ENCODE data around the gene KRT84. TPM values are rescaled to one million over a fixed set of nuclear protein-coding genes. Genes with fewer than 3 reads are reported as not detected.
"Not testable (repeated sequence)": the region's sequence is repeated elsewhere in the genome, so short reads cannot be mapped to it uniquely, and the experiment has no call there.

KRT84 gene
- total RNA-seq, 1 donor from 2014 or later = 0.10 TPM

DNA sequence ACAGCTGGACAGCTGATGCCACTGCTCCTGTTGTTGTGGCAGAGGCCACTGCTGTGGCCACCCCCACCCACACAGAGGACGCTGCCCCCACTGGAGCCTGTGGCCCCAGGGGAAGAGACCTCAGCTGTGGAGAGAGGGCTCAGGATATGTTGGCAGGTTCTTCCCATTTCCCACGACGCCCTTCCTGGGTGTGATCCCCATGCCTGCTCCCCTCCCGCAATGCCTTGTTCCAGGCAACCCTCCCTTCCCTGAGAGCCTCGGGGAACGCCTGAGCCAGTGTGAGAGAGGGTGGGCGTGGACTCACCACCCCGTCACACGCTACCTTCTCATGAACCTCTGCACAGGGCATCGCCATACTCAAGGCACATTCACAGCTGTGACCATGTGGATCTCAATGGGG is 26.4 kb upstream of the KRT84 start:
- DNase-seq = no peak

DNA sequence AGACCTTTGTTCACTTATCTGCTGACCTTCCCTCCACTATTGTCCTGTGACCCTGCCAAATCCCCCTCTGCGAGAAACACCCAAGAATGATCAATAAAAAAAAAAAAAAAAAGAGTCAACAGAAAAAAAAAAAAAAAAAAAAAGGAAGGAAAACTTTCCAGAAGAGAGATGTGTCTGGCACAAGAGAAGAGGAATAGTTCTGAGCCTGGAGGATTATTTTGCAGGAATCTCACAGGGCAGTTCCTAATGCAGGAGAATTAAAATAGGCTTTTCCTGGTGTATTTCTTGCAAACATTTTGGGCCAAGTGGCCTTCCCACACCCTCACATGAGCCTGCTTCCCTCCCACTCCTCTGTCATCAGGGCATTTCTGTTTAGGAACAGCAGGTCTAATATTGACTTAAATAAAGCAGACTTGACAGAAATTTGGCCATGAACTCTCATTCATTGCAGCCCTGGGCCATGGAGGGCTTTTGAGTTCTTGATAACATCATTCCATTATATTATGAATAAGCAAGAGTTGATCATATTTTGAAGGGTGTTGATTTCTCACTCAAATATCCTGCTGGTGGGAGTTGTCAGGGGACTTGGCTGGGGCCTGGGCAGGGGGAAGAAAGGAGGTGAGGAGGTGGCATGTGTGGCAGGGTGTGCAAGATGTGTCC is 25.3 kb upstream of the KRT84 start:
- not testable (repeated sequence) for DNase-seq

DNA sequence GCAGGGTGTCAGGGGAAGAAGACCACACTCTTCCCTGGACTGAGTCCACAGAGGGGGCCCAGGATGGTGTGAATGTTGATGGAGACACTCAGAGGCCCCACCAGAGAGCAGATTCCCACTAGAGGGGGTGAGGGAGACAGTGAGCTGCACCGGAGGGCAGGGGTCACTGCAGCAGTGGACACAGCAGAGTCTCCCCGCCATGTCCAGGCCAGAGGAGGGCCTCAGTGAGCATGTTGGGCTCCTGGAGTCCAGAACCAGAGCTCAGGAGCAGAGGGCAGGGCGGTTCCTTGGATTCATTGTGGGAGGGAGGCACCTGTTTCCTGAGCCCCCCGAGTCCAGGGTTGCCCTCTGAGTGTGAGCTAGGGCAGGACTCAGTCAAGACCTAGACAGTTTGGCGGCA is 22.5 kb upstream of the KRT84 start:
- no peak for DNase-seq

DNA sequence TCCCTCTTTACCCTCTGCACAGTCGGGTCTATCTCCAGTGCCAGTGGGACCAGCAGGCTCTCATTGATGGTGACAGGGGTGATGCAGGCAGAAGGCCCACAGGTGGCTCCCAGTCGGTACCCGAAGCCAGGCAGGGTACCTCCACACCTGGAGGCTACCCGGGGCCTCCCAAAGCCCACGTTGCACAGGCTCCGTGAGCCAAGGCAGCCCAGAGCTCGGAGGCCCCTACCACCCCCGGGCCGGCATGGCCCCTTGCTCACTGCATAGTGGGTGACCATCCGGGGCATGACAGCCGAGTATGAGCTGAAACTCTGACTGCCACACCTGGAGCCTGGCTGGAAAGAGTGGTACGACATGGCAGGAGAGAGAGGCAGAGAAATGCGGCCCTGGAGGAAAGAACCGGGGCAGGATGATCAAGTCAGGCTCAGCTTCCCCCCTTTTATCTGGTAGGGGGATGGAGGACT is 20.5 kb upstream of the KRT84 start, which contains the start of gene KRT82:
Gene KRT82, minus strand, starts transcription at position 414 of the 464 bp plus-strand sequence. Its CDS starts 58 bp downstream, at position 356.
- DNase-seq = no peak

DNA sequence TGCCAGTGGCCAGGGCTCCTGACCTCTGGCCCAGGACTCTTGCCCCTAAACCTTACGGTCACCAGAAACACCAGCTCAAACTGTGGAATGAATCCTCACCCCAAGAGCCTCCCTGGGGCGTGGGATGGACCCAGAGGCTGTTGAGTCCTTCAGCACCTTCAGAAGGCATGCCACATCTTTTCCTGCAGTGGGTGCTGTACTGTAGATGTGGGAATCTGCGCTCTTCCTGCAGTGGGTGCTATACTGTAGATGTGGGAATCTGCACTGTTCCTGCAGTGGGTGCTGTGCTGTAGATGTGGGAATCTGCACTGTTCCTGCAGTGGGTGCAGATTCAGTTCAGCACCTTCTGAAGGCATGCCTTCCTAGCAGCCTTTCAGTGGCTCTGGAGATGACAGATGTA is 19.5 kb upstream of the KRT84 start:
- DNase-seq = no peak

DNA sequence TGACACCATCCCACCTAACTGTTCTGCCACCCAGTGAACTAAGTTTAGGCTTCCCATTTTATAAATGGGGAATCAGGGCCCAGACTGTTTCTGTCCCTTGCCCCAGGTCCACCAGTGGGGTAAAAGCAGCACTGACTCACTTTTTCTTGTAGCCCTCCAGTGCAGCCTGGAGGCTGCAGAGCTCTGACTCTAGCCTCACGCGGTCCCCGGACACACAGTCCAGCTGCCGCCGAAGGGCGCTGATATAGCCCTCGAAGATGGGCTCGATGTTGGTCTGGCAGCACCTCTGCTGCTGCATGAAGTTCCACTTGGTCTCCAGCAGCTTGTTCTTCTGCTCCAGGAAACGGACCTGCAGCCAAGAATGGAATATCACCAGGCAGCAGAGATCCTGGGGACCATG is 18.1 kb upstream of the KRT84 start:
- DNase-seq = no peak

DNA sequence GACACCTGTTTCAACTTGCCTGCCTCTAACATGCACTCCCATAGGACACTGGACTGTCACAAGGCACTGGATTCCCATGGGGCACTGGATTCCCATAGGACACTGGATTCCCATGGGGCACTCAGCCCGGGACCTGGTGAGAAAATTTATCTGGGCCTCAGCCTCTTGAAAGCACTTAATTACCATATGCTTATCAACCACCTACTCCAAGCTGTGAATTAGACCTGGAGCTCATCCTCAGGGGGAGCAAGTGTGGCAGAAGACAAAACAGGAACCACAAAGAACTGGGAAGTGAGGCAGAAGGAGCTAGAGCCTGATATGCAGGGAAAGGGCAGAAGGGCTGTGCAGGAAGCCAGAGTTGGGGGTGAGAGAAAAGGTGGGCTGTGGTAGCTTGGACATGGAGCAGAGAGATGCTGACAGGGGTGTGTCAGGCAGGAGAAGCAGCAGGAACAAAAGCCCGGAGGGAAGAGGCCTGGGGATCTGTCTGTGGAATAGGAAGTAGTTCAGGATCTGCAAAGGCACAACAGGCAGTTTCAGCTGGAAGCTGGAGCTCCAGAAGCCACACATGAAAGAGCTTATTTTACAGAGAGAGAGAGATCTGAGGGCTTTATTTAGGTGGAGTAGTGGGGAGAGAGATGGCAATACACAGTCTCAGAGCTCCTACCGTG is 17.6 kb upstream of the KRT84 start:
- DNase-seq = no peak

DNA sequence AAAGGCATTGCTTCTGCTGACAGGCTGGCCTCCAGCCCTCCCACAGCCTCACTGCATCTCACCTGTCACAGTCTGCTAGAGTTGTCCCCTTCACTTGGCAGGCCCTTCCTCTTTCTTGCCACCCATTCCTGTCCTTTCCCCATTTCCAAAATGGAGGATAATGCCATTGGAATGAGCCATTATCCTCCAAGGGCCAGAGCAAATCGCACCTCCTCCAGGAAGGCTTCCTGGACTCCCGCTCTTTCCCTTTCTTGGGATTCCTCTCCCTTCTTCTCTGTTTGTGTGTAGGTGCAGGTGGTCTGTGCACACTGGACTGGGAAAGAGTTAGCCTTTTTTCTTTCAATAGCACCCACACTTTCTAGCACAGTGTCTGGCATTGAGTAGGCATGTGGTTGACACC is 16.9 kb upstream of the KRT84 start:
- DNase-seq = no peak

DNA sequence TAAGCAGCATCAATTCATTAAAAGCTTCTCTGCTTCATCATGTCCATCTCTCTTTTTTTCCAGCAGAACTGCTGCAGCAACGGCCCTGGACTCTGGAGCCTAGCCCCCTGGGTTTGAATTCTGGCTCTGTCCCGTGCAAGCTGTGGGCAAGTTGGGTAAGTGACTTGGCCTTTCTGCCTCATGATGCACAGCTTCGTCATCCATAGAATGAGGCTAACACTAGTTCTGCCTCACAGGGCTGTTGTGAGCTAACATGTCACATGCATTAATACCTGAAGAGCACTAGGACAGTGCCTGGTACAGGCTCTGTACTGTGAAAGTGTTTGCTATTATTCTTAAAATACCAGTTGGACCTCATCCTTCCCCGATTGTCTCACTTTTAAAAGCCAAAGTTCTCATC is 16.5 kb upstream of the KRT84 start:
- DNase-seq = no peak

DNA sequence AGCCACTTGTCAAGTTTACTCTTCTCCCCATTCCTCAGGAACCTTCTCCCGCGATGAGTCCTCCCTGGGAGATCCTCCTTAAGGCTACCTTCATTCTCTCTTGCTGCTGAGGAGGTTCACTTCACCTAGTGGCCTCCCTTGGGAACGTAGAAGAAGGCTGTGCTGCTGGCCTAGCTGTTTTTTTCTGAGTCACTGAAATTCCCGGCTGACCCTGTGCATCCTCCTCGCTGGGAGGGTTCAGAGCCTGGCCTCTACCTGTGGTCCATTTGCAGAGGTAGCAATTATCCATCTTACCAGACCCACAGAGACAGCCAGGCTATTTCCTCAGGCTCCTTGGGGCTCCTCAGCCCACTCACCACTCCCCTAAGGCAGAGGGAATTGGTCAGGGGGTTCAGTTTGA is 16.1 kb upstream of the KRT84 start:
- DNase-seq = no peak

DNA sequence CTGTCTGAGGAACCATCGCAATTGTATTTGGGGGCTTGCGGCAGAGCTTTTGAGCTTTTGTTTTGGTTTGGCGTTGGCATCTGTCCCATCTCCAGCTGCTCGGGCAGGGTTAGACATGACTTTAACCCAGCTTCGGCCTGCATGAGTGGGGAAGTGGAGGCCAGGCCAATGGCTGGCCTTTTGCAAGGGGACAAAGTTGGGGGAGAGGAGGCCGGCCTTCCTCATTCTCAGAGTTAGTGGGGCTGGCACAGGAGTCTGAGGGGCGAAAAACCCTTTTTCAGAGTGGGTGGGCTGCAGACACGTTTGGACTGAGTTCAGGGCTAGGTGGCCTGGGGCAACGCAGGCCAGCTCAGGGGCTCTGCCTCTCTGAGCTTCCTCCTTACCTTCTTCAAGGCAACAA is 15.5 kb upstream of the KRT84 start:
- DNase-seq = no peak

DNA sequence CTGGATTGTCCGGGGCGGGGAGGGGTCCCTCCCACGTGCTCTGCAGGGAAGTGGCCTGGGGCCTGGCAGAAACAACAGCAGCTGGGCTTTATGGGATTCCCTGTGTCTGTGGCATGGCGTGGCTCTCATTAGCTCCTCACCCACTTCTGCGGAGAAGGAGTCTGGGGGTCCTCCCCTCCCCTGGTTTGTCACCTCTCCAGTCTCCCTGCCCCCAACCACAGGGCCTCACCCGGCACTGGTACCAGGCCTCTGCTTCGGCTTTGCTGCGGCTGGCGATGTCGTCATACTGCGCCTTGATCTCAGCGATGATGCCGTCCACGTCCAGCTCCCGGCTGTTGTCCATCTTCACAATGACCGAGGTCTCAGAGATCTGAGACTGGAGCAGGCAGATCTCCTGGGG is 14.3 kb upstream of the KRT84 start:
- no peak for DNase-seq

DNA sequence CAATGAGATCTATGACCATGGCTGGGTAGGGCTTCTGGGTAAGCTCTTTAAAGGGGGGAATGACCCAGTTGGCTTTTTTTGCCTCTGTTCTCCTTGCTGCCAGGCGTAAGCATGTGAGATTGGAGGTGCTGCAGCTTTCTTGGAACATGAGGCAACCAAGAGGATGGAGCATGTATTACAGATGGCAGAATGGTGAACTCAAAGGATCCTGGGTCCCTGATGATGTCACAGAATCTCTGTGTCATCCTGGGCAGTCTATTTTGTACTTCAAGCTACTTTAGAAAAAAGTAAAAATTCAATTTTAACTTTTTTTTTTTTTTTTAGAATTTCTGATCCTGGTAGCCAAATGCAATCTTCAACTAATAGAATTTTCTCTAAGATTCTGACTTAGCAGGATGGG is 12.7 kb upstream of the KRT84 start:
- no peak for DNase-seq

DNA sequence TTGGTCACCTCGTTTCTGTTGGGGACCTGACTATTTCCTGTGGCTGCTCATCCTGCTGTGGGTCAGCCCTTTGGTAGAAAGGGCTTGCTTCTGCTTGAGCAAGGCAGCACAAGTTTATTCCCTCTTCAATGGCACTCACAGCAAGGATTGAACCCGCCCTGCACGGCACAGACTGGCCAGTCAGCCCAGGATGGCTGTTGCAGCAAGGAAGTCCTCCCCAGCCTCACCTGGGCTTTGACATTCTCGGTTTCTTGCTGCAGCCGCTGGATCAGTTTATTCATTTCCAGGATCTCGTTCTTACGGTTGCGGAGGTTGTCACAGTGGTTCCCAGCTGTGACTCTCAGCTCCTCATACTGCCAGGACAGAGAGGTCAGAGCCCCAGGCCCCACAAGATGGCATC is 11.2 kb upstream of the KRT84 start:
- DNase-seq = no peak

DNA sequence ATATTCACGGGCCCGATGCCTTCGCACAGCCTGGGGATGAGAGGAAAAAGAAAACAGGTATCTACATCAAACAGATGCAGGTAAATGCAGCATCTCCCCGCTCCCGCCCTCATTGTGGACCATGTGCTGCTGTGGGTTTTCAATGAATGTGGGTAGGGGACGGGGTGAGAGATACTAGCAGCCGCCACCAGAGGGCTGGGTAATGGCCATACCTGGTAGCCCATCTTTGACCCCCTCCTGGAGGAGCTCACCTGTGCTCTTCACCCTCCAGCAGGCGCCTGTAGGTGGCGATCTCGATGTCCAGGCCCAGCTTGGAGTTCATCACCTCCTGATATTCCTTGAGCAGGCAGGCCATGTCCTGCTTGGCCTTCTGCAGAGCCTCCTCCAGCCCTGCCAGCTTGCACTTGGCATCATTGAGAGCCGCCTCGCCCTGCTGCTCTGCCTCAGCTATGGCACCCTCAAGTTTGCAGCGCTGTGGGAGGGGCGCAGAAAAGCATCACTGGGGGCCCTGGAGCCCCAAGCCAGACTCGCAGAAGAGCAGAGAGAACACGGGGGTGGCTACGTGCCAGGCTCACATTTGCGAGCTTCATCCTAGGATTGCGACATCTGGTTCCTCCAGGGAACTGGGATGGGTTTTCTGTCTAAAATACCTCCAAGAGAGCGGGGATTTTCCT is 10.4 kb upstream of the KRT84 start:
- no peak for DNase-seq

DNA sequence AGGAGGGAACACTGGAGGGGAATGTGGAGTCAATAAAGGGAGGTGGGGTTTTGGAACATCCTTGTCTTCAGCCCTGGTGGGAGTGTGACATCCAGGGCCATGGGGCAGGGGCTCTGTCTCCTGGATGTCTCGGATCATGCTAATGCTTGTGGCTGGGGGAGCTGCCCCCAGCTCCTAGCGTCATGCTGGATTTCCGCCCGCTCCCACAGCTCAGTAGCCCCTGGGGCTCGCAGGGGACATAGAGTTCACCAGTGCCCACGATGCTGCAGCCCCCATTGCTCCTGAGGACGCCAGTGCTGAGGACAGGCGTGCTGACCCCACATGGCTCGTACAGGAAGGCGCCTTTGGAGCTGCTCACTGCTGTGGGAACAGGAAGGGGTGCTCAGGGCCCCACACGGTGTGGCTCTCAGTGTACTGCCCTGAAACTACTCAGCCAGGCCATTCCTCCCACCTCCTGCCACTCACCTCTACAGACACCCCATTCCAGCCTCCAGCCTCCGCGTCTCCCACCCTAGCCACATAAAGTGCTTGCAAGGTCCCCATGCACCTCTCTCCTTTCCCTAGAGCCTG is 9.5 kb upstream of the KRT84 start:
- no peak for DNase-seq

DNA sequence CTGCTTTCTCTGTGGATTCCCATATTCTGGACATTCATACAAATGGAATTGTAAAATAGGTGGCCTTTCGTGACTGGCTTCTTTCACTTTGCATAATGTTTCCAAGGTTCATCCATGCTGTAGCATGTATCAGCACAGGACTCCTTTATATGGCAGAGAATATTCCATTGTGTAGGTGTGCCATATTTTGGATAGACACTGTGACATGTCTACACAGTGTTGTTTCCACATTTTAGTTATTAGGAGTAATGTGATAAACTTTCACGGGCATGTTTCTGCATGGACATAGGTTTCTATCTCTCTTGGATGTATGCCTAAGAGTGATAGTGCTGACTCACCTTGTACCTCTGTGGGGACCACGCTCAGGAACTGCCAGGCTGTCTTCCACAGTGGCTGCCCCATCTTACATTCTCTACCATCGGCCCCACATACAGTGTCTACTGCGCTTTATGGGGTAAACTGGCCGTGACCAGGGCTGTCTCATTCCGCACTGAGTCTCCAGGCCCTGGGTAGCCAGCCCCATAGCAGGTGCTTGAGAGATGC is 7.1 kb upstream of the KRT84 start:
- DNase-seq = no peak

DNA sequence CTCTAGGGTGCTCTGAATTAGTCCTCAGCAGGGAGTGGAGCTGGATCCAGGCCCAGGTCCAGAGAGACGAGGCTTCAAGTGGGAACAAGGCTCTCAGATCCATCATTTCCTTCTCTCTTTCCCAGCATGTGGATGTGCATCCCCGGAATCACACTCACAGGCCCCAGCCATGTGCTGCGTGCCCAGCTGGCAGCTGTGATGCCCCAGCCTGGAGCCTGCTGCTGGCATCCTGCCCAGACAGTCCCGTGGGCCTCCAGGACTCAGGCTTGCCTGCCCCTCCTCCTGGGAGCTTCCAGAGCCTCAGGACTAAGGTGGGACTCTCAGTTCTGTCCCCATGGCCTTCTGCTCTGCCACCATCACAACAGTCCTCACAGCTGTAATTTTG is 6.2 kb upstream of the KRT84 start:
- no peak for DNase-seq

DNA sequence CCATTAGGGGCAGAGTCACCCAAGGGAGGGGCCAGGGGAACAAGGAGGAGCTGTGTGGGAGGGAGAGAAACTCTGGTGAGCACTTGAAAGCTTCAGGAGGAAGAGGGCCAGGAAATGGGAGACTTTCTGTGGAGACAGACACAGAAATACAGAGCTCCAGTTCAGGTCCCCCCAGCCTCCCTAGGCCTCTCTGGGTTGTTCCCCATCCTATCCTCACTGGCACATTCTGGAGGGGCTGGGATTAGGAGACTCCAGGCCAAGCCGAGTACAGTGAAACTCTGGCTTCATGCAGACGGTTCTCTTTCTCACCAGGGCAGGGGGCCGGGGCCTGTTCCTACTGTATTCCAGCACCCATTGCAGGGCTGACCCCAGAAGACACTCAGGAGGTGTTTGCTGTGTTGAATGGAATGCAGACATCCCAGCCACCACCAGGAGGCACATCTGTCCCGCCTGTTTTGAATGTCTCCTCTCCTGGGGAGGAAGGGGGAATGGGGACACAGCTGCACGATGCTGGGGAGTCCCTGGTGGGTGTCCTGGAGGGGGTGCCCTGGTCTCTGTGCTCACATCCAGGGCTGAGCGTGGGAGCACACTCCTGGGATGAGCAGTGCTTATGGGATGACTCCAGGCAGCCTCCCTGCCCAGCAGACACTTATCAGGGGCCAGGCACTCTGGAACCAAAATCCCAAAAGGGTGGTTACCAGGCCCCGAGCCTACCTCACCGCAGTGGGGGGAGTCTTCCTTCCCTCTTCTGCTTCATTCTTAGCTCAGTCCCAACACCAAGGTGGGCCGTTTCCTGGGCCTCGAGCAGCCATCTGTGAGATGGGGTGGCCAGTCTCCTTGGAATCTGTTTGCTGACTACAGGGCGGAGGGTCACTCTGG is 5.5 kb upstream of the KRT84 start:
- DNase-seq = no peak

DNA sequence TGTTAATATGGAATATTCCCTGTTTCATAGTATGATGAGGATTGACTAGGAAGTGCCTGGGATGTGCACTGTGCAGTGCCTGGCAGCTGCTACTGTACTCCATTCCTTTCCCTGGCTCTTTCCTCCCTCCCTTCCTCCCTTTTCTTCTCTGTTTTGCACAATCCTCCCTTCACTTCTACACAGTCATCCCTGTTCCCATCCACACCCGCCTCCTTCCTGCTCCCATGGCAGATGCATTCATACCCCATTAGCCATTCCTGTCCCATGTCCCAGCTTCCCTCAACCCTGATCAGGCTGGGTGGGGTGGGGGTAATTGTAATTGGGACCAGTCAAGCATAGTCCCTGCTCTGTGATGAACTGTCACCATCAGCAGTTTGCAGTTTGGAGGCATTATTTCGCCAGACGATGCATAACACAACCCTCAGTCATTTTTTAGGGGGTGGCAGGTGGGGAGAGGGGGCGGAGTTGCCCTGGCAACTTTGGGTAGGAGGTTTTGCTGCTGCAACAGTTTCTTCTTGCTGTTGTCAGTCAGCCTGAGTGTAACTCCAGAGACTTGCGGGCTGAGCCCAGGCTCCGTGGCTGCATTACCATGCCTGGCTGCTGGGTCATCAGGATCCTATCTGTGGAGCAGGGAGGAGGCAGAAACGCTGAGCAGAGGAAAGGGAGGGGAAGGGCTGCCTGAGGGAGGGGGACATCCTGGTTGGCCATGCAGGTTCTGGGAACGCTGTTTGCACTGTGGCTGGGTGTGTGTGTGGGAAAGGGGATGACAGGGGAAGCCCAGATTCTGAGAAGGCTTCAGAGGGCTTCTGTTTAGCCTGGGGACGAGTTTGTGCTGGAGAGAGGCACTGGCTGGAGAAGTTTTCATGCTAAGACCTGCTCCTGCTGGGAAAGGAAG is 4.1 kb upstream of the KRT84 start:
- no peak for DNase-seq

DNA sequence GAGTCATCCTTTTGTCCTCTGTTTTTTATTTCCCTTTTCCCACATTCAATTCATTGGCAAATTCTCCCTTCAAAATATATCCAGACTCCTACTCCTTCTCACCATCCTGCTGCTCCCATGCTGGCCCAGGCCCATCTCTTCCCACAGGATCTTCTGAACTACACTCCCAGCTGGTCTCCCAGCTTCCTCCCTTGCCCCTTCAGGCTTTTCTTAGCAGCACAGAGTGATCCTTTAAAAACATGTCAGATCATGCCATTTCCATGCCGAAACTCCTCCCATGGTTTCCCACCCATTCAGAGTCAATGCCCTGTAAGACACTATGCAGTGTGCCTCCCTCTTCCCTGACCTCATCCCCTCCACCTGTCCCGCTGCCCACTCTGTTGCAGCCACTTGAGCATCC is 2.4 kb upstream of the KRT84 start:
- DNase-seq = no peak
